ENCODE results near the gene HEXIM2.

Gene HEXIM2

GRCh38 chr17:45128331-45128730 is 33.3 kb upstream of the HEXIM2 start:
- Histone ChIP-seq H3K4me2 (ENCODE audit: low read length, poor library complexity, severe bottlenecking) (no peak overlapping the region), H4K91ac (ENCODE audit: low read length) (peak overlapping the region; percentile 99), H4K8ac (ENCODE audit: low read length) (peak overlapping the region; percentile 92), H3K27ac (ENCODE audit: low read length, poor library complexity, severe bottlenecking) (peak overlapping the region; percentile 93), H2BK5ac (ENCODE audit: low read depth, low read length, poor library complexity, severe bottlenecking) (peak overlapping the region; percentile 90), H3K4me1 (ENCODE audit: control insufficient read depth, insufficient read depth, low read depth, low read length) (peaks cover 62% of the 10 kb centered on the region), H3K4me3 (ENCODE audit: insufficient read depth in 1 of 2, low read depth in 1 of 2, low read length in 2 of 2) (no peak overlapping the region), H2BK12ac (ENCODE audit: low read length in 2 of 2) (peak overlapping the region; percentile 29 to 31), H2BK15ac (ENCODE audit: low read depth, poor library complexity, severe bottlenecking) (peak overlapping the region; percentile 97), H3K23ac (ENCODE audit: low read length in 2 of 2) (no peak overlapping the region), H3K27me3 (ENCODE audit: control insufficient read depth in 1 of 2, insufficient read depth in 1 of 2, low read length in 2 of 2) (no peaks in the 10 kb centered on the region), H3K14ac (ENCODE audit: low read length in 2 of 2) (peak overlapping the region in 1 of 2 experiments; percentile 93), H2BK120ac (ENCODE audit: low read depth, low read length) (peak overlapping the region; percentile 87), H2AFZ (ENCODE audit: low read depth, low read length) (no peak overlapping the region), H3K9me3 (ENCODE audit: control insufficient read depth, low read length) (no peaks in the 10 kb centered on the region), H3K4ac (ENCODE audit: low read depth in 1 of 2, low read length in 2 of 2) (peak overlapping the region; percentile 52 to 98), H3K36me3 (ENCODE audit: control insufficient read depth in 1 of 2, insufficient read depth in 2 of 2, low read depth in 1 of 2, low read length in 2 of 2) (peaks cover 0 to 12% of the 10 kb centered on the region in 2 experiments), H2AK5ac (ENCODE audit: low read length, severe bottlenecking) (peak overlapping the region; percentile 100), H3K79me1 (replicated peaks; ENCODE audit: low read length, poor library complexity, severe bottlenecking) (peaks cover 19% of the 10 kb centered on the region), H3K9ac (ENCODE audit: low read length) (peak overlapping the region; percentile 45), H3K18ac (ENCODE audit: low read depth in 1 of 2, low read length in 2 of 2) (peak overlapping the region; percentile 15 to 76)
- no peak for DNase-seq
- WGBS = 95% methylated on average over 4 of the region's 5 CpGs

- Histone ChIP-seq H3K79me1 (replicated peaks; ENCODE audit: low read length, poor library complexity, severe bottlenecking) (peaks cover 15% of the 10 kb centered on the region), H3K18ac (ENCODE audit: low read depth in 1 of 2, low read length in 2 of 2) (peak overlapping the region in 1 of 2 experiments; percentile 26), H2BK12ac (ENCODE audit: low read length in 2 of 2) (no peak overlapping the region), H3K27ac (ENCODE audit: low read length, poor library complexity, severe bottlenecking) (peak overlapping the region; percentile 93), H3K14ac (ENCODE audit: low read length in 2 of 2) (no peak overlapping the region), H2BK120ac (ENCODE audit: low read depth, low read length) (peak overlapping the region; percentile 8), H3K27me3 (ENCODE audit: control insufficient read depth in 1 of 2, insufficient read depth in 1 of 2, low read length in 2 of 2) (no peaks in the 10 kb centered on the region), H3K4me2 (ENCODE audit: low read length, poor library complexity, severe bottlenecking) (no peak overlapping the region), H3K4me1 (ENCODE audit: control insufficient read depth, insufficient read depth, low read depth, low read length) (peaks cover 55% of the 10 kb centered on the region), H3K23ac (ENCODE audit: low read length in 2 of 2) (no peak overlapping the region), H2BK5ac (ENCODE audit: low read depth, low read length, poor library complexity, severe bottlenecking) (no peak overlapping the region), H3K36me3 (ENCODE audit: control insufficient read depth in 1 of 2, insufficient read depth in 2 of 2, low read depth in 1 of 2, low read length in 2 of 2) (peaks cover 0 to 12% of the 10 kb centered on the region in 2 experiments), H4K91ac (ENCODE audit: low read length) (no peak overlapping the region), H4K8ac (ENCODE audit: low read length) (no peak overlapping the region), H2BK15ac (ENCODE audit: low read depth, poor library complexity, severe bottlenecking) (peak overlapping the region; percentile 54), H3K9me3 (ENCODE audit: control insufficient read depth, low read length) (no peaks in the 10 kb centered on the region), H3K9ac (ENCODE audit: low read length) (no peak overlapping the region), H3K4ac (ENCODE audit: low read depth in 1 of 2, low read length in 2 of 2) (peak overlapping the region in 1 of 2 experiments; percentile 15), H2AFZ (ENCODE audit: low read depth, low read length) (no peak overlapping the region), H2AK5ac (ENCODE audit: low read length, severe bottlenecking) (peak overlapping the region; percentile 93), H3K4me3 (ENCODE audit: insufficient read depth in 1 of 2, low read depth in 1 of 2, low read length in 2 of 2) (no peak overlapping the region)
- DNase-seq = no peak
- WGBS = 90% methylated on average over 2 of the region's 2 CpGs
Observed at GRCh38 chr17:45128989-45129388, 32.7 kb upstream of the HEXIM2 start.

GRCh38 chr17:45129426-45129939 is 32.2 kb upstream of the HEXIM2 start:
- Histone ChIP-seq H3K4me2 (ENCODE audit: low read length, poor library complexity, severe bottlenecking) (no peak overlapping the region), H3K36me3 (ENCODE audit: control insufficient read depth in 1 of 2, insufficient read depth in 2 of 2, low read depth in 1 of 2, low read length in 2 of 2) (peaks cover 0 to 10% of the 10 kb centered on the region in 2 experiments), H2AK5ac (ENCODE audit: low read length, severe bottlenecking) (peak overlapping the region; percentile 93), H2AFZ (ENCODE audit: low read depth, low read length) (no peak overlapping the region), H3K27ac (ENCODE audit: low read length, poor library complexity, severe bottlenecking) (no peak overlapping the region), H3K9me3 (ENCODE audit: control insufficient read depth, low read length) (no peaks in the 10 kb centered on the region), H4K91ac (ENCODE audit: low read length) (peak overlapping the region; percentile 74), H2BK5ac (ENCODE audit: low read depth, low read length, poor library complexity, severe bottlenecking) (no peak overlapping the region), H2BK15ac (ENCODE audit: low read depth, poor library complexity, severe bottlenecking) (peak overlapping the region; percentile 13), H3K18ac (ENCODE audit: low read depth in 1 of 2, low read length in 2 of 2) (peak overlapping the region in 1 of 2 experiments; percentile 15), H3K23ac (ENCODE audit: low read length in 2 of 2) (no peak overlapping the region), H3K9ac (ENCODE audit: low read length) (no peak overlapping the region), H4K8ac (ENCODE audit: low read length) (peak overlapping the region; percentile 79), H3K14ac (ENCODE audit: low read length in 2 of 2) (no peak overlapping the region), H2BK120ac (ENCODE audit: low read depth, low read length) (no peak overlapping the region), H3K4me1 (ENCODE audit: control insufficient read depth, insufficient read depth, low read depth, low read length) (peaks cover 51% of the 10 kb centered on the region), H3K4ac (ENCODE audit: low read depth in 1 of 2, low read length in 2 of 2) (no peak overlapping the region), H2BK12ac (ENCODE audit: low read length in 2 of 2) (peak overlapping the region; percentile 26 to 71), H3K4me3 (ENCODE audit: insufficient read depth in 1 of 2, low read depth in 1 of 2, low read length in 2 of 2) (no peak overlapping the region), H3K27me3 (ENCODE audit: control insufficient read depth in 1 of 2, insufficient read depth in 1 of 2, low read length in 2 of 2) (no peaks in the 10 kb centered on the region), H3K79me1 (replicated peaks; ENCODE audit: low read length, poor library complexity, severe bottlenecking) (peaks cover 15% of the 10 kb centered on the region)
- DNase-seq = peak; percentile 84
- 84% methylated on average over 9 of the region's 10 CpGs for WGBS

- Histone ChIP-seq H3K23ac (ENCODE audit: low read length in 2 of 2) (peak overlapping the region in 1 of 2 experiments; percentile 87), H2BK5ac (ENCODE audit: low read depth, low read length, poor library complexity, severe bottlenecking) (no peak overlapping the region), H2BK15ac (ENCODE audit: low read depth, poor library complexity, severe bottlenecking) (no peak overlapping the region), H4K91ac (ENCODE audit: low read length) (no peak overlapping the region), H3K79me1 (replicated peaks; ENCODE audit: low read length, poor library complexity, severe bottlenecking) (peaks cover 13% of the 10 kb centered on the region), H3K9me3 (ENCODE audit: control insufficient read depth, low read length) (no peaks in the 10 kb centered on the region), H2AK5ac (ENCODE audit: low read length, severe bottlenecking) (peak overlapping the region; percentile 37), H3K27me3 (ENCODE audit: control insufficient read depth in 1 of 2, insufficient read depth in 1 of 2, low read length in 2 of 2) (no peaks in the 10 kb centered on the region), H2AFZ (ENCODE audit: low read depth, low read length) (no peak overlapping the region), H2BK12ac (ENCODE audit: low read length in 2 of 2) (peak overlapping the region; percentile 49 to 71), H3K36me3 (ENCODE audit: control insufficient read depth in 1 of 2, insufficient read depth in 2 of 2, low read depth in 1 of 2, low read length in 2 of 2) (peaks cover 0 to 8% of the 10 kb centered on the region in 2 experiments), H3K9ac (ENCODE audit: low read length) (no peak overlapping the region), H3K4ac (ENCODE audit: low read depth in 1 of 2, low read length in 2 of 2) (peak overlapping the region in 1 of 2 experiments; percentile 81), H2BK120ac (ENCODE audit: low read depth, low read length) (no peak overlapping the region), H4K8ac (ENCODE audit: low read length) (peak overlapping the region; percentile 79), H3K27ac (ENCODE audit: low read length, poor library complexity, severe bottlenecking) (no peak overlapping the region), H3K4me3 (ENCODE audit: insufficient read depth in 1 of 2, low read depth in 1 of 2, low read length in 2 of 2) (peak overlapping the region in 1 of 2 experiments; percentile 18), H3K18ac (ENCODE audit: low read depth in 1 of 2, low read length in 2 of 2) (peak overlapping the region in 1 of 2 experiments; percentile 0), H3K4me1 (ENCODE audit: control insufficient read depth, insufficient read depth, low read depth, low read length) (peaks cover 49% of the 10 kb centered on the region), H3K4me2 (ENCODE audit: low read length, poor library complexity, severe bottlenecking) (no peak overlapping the region), H3K14ac (ENCODE audit: low read length in 2 of 2) (peak overlapping the region in 1 of 2 experiments; percentile 71)
- WGBS = 66% methylated on average over 10 of the region's 13 CpGs
- DNase-seq = peak; percentile 53
Observed at GRCh38 chr17:45129940-45130680, 31.6 kb upstream of the HEXIM2 start.
